H9 (cell line): Measurements from ENCODE around the gene SH3TC1. TPM values are rescaled to one million over a fixed set of nuclear protein-coding genes. Genes with fewer than 3 reads are reported as not detected.

Experiments used
- DNase-seq: peaks from one replicate; pipeline ENCODE4 v3.0.0-alpha.2; 2017
- H2AFZ ChIP-seq: one replicate; pipeline ENCODE4 v1.6.1; 2013; ENCODE audit warnings: mild to moderate bottlenecking, low read length, control low read depth, moderate library complexity
- H2AK5ac ChIP-seq: 2 replicates; pipeline ENCODE4 v1.6.1; 2013; ENCODE audit warnings: low read length, control low read depth, mixed read lengths; ENCODE audit not compliant: insufficient read length
- H2BK120ac ChIP-seq: one replicate; pipeline ENCODE4 v1.6.1; 2013; ENCODE audit warnings: low read depth, mild to moderate bottlenecking, low read length, control low read depth, inconsistent platforms; ENCODE audit not compliant: poor library complexity, severe bottlenecking
- H2BK12ac ChIP-seq: 2 replicates; pipeline ENCODE4 v1.6.1; 2013; ENCODE audit warnings: low read length, control low read depth, mixed read lengths, low read depth; ENCODE audit not compliant: insufficient read length
- H2BK15ac ChIP-seq: 2 replicates; pipeline ENCODE4 v1.6.1; 2013; ENCODE audit warnings: low read depth, low read length, control low read depth
- H2BK20ac ChIP-seq: one replicate; pipeline ENCODE4 v1.6.1; 2013; ENCODE audit warnings: low read depth, mild to moderate bottlenecking, low read length, control low read depth, inconsistent platforms; ENCODE audit not compliant: poor library complexity, severe bottlenecking
- H2BK5ac ChIP-seq: 2 replicates; pipeline ENCODE4 v1.6.1; 2013; ENCODE audit warnings: low read length, control low read depth, mixed read lengths; ENCODE audit not compliant: insufficient read length
- H3K14ac ChIP-seq: 2 replicates; pipeline ENCODE4 v1.6.1; 2013; ENCODE audit warnings: low read length, control low read depth; ENCODE audit not compliant: insufficient read depth
- H3K18ac ChIP-seq: 2 replicates; pipeline ENCODE4 v1.6.1; 2013; ENCODE audit warnings: low read depth, mild to moderate bottlenecking, mixed read lengths, low read length, control low read depth; ENCODE audit not compliant: insufficient read length
- H3K23ac ChIP-seq: 2 replicates; pipeline ENCODE4 v1.6.1; 2013; ENCODE audit warnings: low read length, control low read depth, mixed read lengths, low read depth; ENCODE audit not compliant: insufficient read length
- H3K23me2 ChIP-seq: 2 replicates; pipeline ENCODE4 v1.6.1; 2013; ENCODE audit warnings: low read depth, mild to moderate bottlenecking, mixed read lengths, low read length, control low read depth; ENCODE audit not compliant: insufficient read length, poor library complexity, severe bottlenecking
- H3K27ac ChIP-seq: 2 replicates; pipeline ENCODE4 v1.5.1; 2013; ENCODE audit warnings: low read length, control low read depth, mixed read lengths, low read depth; ENCODE audit not compliant: insufficient read length
- H3K27me3 ChIP-seq: 2 replicates; pipeline ENCODE4 v1.6.1; 2013; ENCODE audit warnings: low read length, control low read depth, inconsistent platforms; ENCODE audit not compliant: insufficient read depth
- H3K4ac ChIP-seq: 2 replicates; pipeline ENCODE4 v1.6.1; 2013; ENCODE audit warnings: low read depth, mild to moderate bottlenecking, control low read depth, inconsistent platforms, low read length, moderate library complexity
- H3K4me1 ChIP-seq: 2 replicates; pipeline ENCODE4 v1.6.1; 2013; ENCODE audit warnings: low read length, control low read depth, inconsistent platforms; ENCODE audit not compliant: insufficient read depth
- H3K4me2 ChIP-seq: 2 replicates; pipeline ENCODE4 v1.6.1; 2013; ENCODE audit warnings: low read length, control low read depth, mixed read lengths; ENCODE audit not compliant: insufficient read length, insufficient read depth
- H3K56ac ChIP-seq: 2 replicates; pipeline ENCODE4 v1.6.1; 2013; ENCODE audit warnings: low read depth, mild to moderate bottlenecking, mixed read lengths, low read length, control low read depth; ENCODE audit not compliant: insufficient read length
- H3K79me1 ChIP-seq: 2 replicates; pipeline ENCODE4 v1.6.1; 2013; ENCODE audit warnings: low read depth, mild to moderate bottlenecking, moderate library complexity, low read length, control low read depth, inconsistent platforms; ENCODE audit not compliant: insufficient read depth, poor library complexity, severe bottlenecking
- H3K79me2 ChIP-seq: 2 replicates; pipeline ENCODE4 v1.6.1; 2013; ENCODE audit warnings: low read length, control low read depth, inconsistent platforms; ENCODE audit not compliant: insufficient read depth
- H3K9ac ChIP-seq: 2 replicates; pipeline ENCODE4 v1.6.1; 2013; ENCODE audit warnings: low read length, control low read depth, mixed read lengths; ENCODE audit not compliant: insufficient read length; ENCODE audit errors: extremely low read depth
- H3K9me3 ChIP-seq: one replicate; pipeline ENCODE4 v1.6.1; 2013; ENCODE audit warnings: low read depth, low read length, inconsistent platforms; ENCODE audit not compliant: control insufficient read depth
- H3T11ph ChIP-seq: one replicate; pipeline ENCODE4 v1.6.1; 2013; ENCODE audit warnings: mild to moderate bottlenecking, low read length, control low read depth, inconsistent platforms
- H4K20me1 ChIP-seq: one replicate; pipeline ENCODE4 v1.6.1; 2013; ENCODE audit not compliant: control insufficient read depth, insufficient read length, insufficient read depth
- H4K5ac ChIP-seq: 2 replicates; pipeline ENCODE4 v1.6.1; 2013; ENCODE audit warnings: low read depth, mild to moderate bottlenecking, mixed read lengths, low read length, control low read depth; ENCODE audit not compliant: insufficient read length
- H4K8ac ChIP-seq: replicated peaks from 2 replicates; pipeline ENCODE4 v1.6.1; 2013; ENCODE audit warnings: low read length, control low read depth, mixed read lengths, low read depth; ENCODE audit not compliant: insufficient read length
- H4K91ac ChIP-seq: 2 replicates; pipeline ENCODE4 v1.6.1; 2013; ENCODE audit warnings: low read depth, mild to moderate bottlenecking, moderate library complexity, mixed read lengths, low read length, control low read depth; ENCODE audit not compliant: insufficient read length
- H3K27ac Mint-ChIP-seq, 3 experiments: 2 replicates in 2 of 3; 3 replicates in 1 of 3; pipeline ENCODE4 v1.8.0; 2020 to 2021; ENCODE audit warnings: mixed read lengths in 3 of 3, mild to moderate bottlenecking in 1 of 3, moderate library complexity in 1 of 3
- H3K27me3 Mint-ChIP-seq: 2 replicates; pipeline ENCODE4 v1.8.0; 2021; ENCODE audit warnings: low read depth, mild to moderate bottlenecking, moderate library complexity, mixed read lengths
- H3K36me3 Mint-ChIP-seq, 3 experiments: 2 replicates in 2 of 3; 3 replicates in 1 of 3; pipeline ENCODE4 v1.8.0; 2020 to 2021; ENCODE audit warnings: low read depth in 3 of 3, mixed read lengths in 3 of 3; ENCODE audit not compliant: insufficient read depth in 1 of 3
- H3K4me1 Mint-ChIP-seq, 2 experiments: 2 replicates each; pipeline ENCODE4 v1.8.0; 2020; ENCODE audit warnings: mixed read lengths in 2 of 2
- H3K4me3 Mint-ChIP-seq, 2 experiments: 2 replicates in 1 of 2; 3 replicates in 1 of 2; pipeline ENCODE4 v1.8.0; 2020 to 2021; ENCODE audit warnings: mild to moderate bottlenecking in 2 of 2, mixed read lengths in 2 of 2, moderate library complexity in 1 of 2
- H3K9me3 Mint-ChIP-seq, 2 experiments: 2 replicates in 1 of 2; 3 replicates in 1 of 2; pipeline ENCODE4 v1.8.0; 2020; ENCODE audit warnings: mild to moderate bottlenecking in 2 of 2, mixed read lengths in 2 of 2, moderate library complexity in 1 of 2
- CTCF ChIP-seq: fragments of 200-600 bp; sonication (generic); conservative IDR thresholded peaks from 3 replicates; pipeline ENCODE4 v1.8.0; 2021; ENCODE audit warnings: antibody characterized with exemption, mild to moderate bottlenecking
- WGBS: extraction: QIAGEN DNeasy Blood & Tissue Kit; methylation state at CpG from one replicate; pipeline ENCODE4 v1.1.7; 2013; ENCODE audit warnings: missing lambda C conversion rate, low lambda C conversion rate, mixed read lengths; ENCODE audit not compliant: insufficient read length; ENCODE audit errors: extremely low coverage; 5-methylcytosine and 5-hydroxymethylcytosine counted together
- total RNA-seq: library from RNA; stranded (reverse); gene quantifications from 2 replicates; pipeline ENCODE4 v1.2.1, GENCODE V29; 2021

Gene SH3TC1
- total RNA-seq, 1 experiment from 2014 or later, result 0.74 TPM

- no peak for TF ChIP-seq CTCF
- Histone ChIP-seq H3K79me2 (no peaks in the 10 kb centered on the region), H2BK12ac (no peak overlapping the region), H3K4me2 (no peak overlapping the region), H2BK15ac (no peak overlapping the region), H3K9me3 (no peaks in the 10 kb centered on the region), H2AK5ac (no peak overlapping the region), H2BK5ac (no peak overlapping the region), H3K27ac (no peak overlapping the region), H4K5ac (no peak overlapping the region), H3K14ac (no peak overlapping the region), H3K4me1 (no peaks in the 10 kb centered on the region), H4K20me1 (no peaks in the 10 kb centered on the region), H3K23me2 (no peaks in the 10 kb centered on the region), H3K23ac (no peak overlapping the region), H3K18ac (no peak overlapping the region), H2BK120ac (no peak overlapping the region), H3K9ac (no peak overlapping the region), H3K56ac (no peak overlapping the region), H4K8ac (no peak overlapping the region), H3K79me1 (no peaks in the 10 kb centered on the region), H2AFZ (no peak overlapping the region), H3K27me3 (no peaks in the 10 kb centered on the region), H3K4ac (no peak overlapping the region), H4K91ac (no peak overlapping the region), H2BK20ac (no peak overlapping the region), H3T11ph (no peak overlapping the region)
- Mint-ChIP-seq H3K4me1 (peaks cover 11 to 14% of the 10 kb centered on the region in 2 experiments; a peak in 3 of 4 replicates), H3K36me3 (no peaks in the 10 kb centered on the region), H3K9me3 (no peaks in the 10 kb centered on the region), H3K27me3 (no peaks in the 10 kb centered on the region), H3K27ac (no peak overlapping the region; a peak in 1 of 7 replicates), H3K4me3 (no peak overlapping the region)
- DNase-seq, result no peak
- no CpG with 5 or more reads among the region's 29 CpGs for WGBS
Observed at GRCh38 chr4:8188743-8189550, 10.1 kb upstream of the SH3TC1 start.
